Measurements from ENCODE around the gene KIF3B. TPM values are rescaled to one million over a fixed set of nuclear protein-coding genes. Genes with fewer than 3 reads are reported as not detected.

Gene KIF3B
- total and polyA plus RNA-seq, 2 of the 13 experiments (the other 11 are each of a cell fraction or from before 2014, with no cell fraction given): 23.6 to 28.8 TPM

DNA sequence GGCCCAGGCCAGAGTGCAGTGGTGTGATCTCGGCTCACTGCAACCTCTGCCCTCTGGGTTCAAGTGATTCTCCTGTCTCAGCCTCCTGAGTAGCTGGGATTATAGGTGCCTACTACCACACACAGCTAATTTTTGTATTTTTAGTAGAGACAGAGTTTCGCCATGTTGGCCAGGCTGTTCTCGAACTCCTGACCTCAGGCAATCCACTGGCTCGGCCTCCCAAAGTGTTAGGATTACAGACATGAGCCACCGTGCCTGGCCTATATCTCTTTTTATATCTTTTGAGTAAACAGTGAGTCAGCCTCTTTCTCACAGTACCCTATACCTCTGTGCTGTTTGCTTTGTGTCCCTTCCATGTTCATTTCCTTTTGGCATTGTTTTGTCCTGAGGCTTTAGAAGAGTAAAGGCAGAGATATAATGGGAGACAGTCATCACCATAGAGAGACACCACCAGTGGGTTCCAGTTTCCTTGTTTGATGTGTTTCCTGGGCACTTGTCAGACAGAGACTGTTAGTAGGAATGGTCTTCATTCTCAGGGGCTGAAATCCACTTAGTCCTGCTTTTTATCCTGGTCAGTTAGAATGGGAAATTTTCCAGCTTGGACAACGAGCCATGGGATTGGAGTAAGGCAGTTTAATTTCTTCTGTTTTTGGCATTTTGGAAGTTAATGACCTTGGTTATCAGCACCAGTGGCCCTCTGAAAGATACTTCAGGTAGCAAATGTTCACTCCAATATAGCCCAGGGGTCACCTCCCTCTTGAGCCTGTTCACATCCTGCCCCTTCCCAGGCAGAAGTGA lies 48.5 kb downstream of the KIF3B start (continued):
- TF ChIP-seq, protein P1, sequence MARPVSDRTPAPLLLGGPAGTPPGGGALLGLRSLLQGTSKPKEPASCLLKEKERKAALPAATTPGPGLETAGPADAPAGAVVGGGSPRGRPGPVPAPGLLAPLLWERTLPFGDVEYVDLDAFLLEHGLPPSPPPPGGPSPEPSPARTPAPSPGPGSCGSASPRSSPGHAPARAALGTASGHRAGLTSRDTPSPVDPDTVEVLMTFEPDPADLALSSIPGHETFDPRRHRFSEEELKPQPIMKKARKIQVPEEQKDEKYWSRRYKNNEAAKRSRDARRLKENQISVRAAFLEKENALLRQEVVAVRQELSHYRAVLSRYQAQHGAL (CRISPR knock-in tag; IDR thresholded peaks at IDR 0.05; ENCODE audit: not compliant biosample characterization): no peak
- peak; percentile 66; the same call in 1 of the 2 replicates for TF ChIP-seq ERF (CRISPR knock-in tag; IDR thresholded peaks at IDR 0.05)
- TF ChIP-seq, protein P2, sequence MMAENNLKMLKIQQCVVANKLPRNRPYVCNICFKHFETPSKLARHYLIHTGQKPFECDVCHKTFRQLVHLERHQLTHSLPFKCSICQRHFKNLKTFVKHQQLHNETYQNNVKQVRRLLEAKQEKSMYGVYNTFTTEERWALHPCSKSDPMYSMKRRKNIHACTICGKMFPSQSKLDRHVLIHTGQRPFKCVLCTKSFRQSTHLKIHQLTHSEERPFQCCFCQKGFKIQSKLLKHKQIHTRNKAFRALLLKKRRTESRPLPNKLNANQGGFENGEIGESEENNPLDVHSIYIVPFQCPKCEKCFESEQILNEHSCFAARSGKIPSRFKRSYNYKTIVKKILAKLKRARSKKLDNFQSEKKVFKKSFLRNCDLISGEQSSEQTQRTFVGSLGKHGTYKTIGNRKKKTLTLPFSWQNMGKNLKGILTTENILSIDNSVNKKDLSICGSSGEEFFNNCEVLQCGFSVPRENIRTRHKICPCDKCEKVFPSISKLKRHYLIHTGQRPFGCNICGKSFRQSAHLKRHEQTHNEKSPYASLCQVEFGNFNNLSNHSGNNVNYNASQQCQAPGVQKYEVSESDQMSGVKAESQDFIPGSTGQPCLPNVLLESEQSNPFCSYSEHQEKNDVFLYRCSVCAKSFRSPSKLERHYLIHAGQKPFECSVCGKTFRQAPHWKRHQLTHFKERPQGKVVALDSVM (CRISPR knock-in tag; IDR thresholded peaks at IDR 0.05): peak; percentile 86
- TF ChIP-seq, protein P3, sequence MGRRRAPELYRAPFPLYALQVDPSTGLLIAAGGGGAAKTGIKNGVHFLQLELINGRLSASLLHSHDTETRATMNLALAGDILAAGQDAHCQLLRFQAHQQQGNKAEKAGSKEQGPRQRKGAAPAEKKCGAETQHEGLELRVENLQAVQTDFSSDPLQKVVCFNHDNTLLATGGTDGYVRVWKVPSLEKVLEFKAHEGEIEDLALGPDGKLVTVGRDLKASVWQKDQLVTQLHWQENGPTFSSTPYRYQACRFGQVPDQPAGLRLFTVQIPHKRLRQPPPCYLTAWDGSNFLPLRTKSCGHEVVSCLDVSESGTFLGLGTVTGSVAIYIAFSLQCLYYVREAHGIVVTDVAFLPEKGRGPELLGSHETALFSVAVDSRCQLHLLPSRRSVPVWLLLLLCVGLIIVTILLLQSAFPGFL (CRISPR knock-in tag; IDR thresholded peaks at IDR 0.05): no peak
- TF ChIP-seq ZNF235 (CRISPR knock-in tag; IDR thresholded peaks at IDR 0.05; ENCODE audit: borderline replicate concordance): no peak
- TF ChIP-seq HDAC2 (CRISPR knock-in tag; IDR thresholded peaks at IDR 0.05): peak; percentile 90
- TF ChIP-seq, protein P4, sequence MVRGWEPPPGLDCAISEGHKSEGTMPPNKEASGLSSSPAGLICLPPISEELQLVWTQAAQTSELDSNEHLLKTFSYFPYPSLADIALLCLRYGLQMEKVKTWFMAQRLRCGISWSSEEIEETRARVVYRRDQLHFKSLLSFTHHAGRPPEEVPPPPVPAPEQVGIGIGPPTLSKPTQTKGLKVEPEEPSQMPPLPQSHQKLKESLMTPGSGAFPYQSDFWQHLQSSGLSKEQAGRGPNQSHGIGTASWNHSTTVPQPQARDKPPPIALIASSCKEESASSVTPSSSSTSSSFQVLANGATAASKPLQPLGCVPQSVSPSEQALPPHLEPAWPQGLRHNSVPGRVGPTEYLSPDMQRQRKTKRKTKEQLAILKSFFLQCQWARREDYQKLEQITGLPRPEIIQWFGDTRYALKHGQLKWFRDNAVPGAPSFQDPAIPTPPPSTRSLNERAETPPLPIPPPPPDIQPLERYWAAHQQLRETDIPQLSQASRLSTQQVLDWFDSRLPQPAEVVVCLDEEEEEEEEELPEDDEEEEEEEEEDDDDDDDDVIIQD (CRISPR knock-in tag; IDR thresholded peaks at IDR 0.05; ENCODE audit: low read depth): peak; percentile 96
- TF ChIP-seq SETDB1 (CRISPR knock-in tag; IDR thresholded peaks at IDR 0.05; ENCODE audit: borderline replicate concordance): no peak
- TF ChIP-seq, protein P5, sequence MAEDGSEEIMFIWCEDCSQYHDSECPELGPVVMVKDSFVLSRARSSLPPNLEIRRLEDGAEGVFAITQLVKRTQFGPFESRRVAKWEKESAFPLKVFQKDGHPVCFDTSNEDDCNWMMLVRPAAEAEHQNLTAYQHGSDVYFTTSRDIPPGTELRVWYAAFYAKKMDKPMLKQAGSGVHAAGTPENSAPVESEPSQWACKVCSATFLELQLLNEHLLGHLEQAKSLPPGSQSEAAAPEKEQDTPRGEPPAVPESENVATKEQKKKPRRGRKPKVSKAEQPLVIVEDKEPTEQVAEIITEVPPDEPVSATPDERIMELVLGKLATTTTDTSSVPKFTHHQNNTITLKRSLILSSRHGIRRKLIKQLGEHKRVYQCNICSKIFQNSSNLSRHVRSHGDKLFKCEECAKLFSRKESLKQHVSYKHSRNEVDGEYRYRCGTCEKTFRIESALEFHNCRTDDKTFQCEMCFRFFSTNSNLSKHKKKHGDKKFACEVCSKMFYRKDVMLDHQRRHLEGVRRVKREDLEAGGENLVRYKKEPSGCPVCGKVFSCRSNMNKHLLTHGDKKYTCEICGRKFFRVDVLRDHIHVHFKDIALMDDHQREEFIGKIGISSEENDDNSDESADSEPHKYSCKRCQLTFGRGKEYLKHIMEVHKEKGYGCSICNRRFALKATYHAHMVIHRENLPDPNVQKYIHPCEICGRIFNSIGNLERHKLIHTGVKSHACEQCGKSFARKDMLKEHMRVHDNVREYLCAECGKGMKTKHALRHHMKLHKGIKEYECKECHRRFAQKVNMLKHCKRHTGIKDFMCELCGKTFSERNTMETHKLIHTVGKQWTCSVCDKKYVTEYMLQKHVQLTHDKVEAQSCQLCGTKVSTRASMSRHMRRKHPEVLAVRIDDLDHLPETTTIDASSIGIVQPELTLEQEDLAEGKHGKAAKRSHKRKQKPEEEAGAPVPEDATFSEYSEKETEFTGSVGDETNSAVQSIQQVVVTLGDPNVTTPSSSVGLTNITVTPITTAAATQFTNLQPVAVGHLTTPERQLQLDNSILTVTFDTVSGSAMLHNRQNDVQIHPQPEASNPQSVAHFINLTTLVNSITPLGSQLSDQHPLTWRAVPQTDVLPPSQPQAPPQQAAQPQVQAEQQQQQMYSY (CRISPR knock-in tag; IDR thresholded peaks at IDR 0.05): peak; percentile 31; the same call in 1 of the 2 replicates
- peak; percentile 73; the same call in 1 of the 2 replicates for TF ChIP-seq KDM4B (CRISPR knock-in tag; IDR thresholded peaks at IDR 0.05)
- TF ChIP-seq GPN1 (CRISPR knock-in tag; IDR thresholded peaks at IDR 0.05; ENCODE audit: borderline replicate concordance): no peak
- peak; percentile 96 for TF ChIP-seq JUN (CRISPR knock-in tag; IDR thresholded peaks at IDR 0.05)
- no peak for TF ChIP-seq HOXA9 (CRISPR knock-in tag; IDR thresholded peaks at IDR 0.05; ENCODE audit: borderline replicate concordance)
- no peak for TF ChIP-seq PCBP1 (IDR thresholded peaks at IDR 0.05; ENCODE audit: borderline replicate concordance, low read depth, low read length)
- no peak for TF ChIP-seq ZNF232 (CRISPR knock-in tag; IDR thresholded peaks at IDR 0.05; ENCODE audit: borderline replicate concordance)
- TF ChIP-seq KDM3A (CRISPR knock-in tag; IDR thresholded peaks at IDR 0.05; ENCODE audit: low read depth): peak; percentile 73
- TF ChIP-seq ZNF451 (CRISPR knock-in tag; IDR thresholded peaks at IDR 0.05): peak; percentile 21; the same call in 1 of the 2 replicates
- peak; percentile 42; the same call in 1 of the 2 replicates for TF ChIP-seq ZNF567 (CRISPR knock-in tag; IDR thresholded peaks at IDR 0.05; ENCODE audit: borderline replicate concordance)
